ENCODE measurements around the gene ATG16L1.

The ATG16L1 gene

DNA sequence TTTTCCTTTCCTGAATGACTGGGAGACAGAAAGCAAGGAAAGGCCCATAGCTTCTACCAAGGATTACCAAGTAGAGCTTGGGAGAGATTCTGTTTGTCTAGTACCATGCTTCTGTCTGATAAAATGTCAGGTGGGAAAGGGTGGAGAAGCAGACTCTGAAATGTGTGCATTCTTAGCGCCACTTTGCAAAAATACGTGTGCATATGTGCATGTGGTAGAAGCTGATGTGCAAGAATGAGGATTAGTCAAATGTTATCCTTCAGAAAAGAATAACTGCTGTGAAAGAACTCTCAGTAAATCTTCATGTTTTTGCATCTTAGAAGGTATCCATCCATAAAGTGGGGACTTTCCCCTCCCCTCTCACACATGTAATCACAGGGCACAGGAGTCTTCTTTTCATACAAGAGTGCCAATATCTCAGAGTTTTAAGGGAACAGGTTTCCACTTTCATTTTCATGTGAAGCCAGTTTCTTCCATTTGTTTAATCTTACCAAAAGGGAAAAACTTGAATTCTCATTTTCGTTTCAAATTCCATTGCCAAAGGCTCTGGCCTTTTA is 87.4 kb downstream of the ATG16L1 start:
- no peak for DNase-seq

DNA sequence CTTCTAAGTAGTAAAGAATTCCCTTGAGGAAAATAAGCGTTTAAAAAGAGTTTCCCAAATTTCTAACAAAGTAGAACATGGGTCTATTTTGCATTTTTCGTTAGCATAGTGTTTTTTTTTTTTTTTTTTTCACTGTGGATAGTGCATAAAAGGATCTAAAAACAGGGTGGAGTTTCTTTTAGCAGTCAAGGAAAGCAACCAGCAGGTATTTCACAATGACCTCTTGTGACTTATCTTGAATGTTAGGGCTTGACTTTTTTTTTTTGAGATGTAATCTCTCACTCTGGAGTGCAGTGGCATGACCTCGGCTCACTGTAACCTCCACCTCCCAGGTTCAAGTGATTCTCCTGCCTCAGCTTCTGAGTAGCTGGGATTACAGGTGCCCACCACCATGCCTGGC is 88.0 kb downstream of the ATG16L1 start:
- no peak for DNase-seq

DNA sequence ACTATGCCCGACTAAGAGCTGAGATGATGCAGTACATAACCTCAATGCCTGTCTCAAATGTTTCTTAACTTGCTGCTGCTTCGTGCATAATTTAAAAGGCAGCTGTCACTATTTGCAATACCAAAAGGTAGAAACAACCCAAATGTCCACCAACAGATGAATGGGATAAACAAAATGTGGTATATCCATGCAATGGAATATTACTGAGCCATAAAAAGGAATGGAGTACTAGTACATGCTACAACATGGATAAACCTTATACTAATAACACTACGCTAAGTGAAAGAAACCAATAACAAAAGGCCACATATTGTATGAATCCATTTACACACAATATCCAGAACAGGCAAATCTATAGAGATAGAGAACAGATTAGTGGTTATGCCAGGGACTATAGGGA is 89.8 kb downstream of the ATG16L1 start:
- no peak for DNase-seq

DNA sequence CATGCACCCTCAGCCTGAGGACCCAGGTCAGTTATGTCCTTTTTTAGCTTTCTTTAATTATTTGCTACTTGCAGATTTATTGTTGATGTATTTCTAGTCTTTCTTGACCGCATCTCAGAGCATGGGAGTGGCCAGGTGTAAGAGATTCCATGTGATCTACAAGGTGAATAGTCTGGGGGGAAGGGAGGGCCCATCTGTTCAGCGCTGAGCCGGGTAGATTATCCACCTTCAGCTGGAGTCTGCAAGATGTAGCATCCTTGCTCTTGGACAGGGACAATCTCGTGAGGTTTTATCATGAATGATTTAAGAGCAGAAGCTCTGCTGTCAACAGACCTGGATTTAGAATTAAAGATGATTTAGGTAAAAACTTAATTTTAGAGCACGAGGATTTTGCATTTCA is 90.8 kb downstream of the ATG16L1 start:
- DNase-seq = no peak

DNA sequence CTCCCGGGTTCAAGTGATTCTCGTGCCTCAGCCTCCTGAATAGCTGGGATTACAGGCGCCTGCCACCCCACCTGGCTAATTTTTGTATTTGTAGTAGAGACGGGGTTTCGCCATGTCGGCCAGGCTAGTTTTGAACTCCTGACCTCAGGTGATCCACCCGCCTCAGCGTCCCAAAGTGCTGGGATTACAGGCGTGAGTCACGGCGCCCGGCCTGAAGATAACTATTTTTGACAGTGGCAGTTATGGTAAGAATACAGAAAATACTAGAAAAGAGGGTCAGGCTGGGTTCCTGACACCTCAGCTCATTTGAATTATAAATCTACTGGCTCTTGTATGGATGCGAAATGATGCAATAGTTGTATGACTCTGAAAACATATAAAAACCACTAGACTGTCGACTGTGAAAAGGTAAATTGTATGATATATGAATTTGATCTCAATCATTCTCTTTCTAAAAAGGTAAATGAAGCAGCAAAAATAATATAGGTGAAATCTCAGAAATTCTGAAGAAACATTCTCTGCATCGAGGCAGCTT is 91.8 kb downstream of the ATG16L1 start:
- no peak for DNase-seq
